ENCODE measurements around the gene BDH1.
"Not testable (repeated sequence)": the region's sequence is repeated elsewhere in the genome, so short reads cannot be mapped to it uniquely, and the experiment has no call there.

Gene BDH1

DNA sequence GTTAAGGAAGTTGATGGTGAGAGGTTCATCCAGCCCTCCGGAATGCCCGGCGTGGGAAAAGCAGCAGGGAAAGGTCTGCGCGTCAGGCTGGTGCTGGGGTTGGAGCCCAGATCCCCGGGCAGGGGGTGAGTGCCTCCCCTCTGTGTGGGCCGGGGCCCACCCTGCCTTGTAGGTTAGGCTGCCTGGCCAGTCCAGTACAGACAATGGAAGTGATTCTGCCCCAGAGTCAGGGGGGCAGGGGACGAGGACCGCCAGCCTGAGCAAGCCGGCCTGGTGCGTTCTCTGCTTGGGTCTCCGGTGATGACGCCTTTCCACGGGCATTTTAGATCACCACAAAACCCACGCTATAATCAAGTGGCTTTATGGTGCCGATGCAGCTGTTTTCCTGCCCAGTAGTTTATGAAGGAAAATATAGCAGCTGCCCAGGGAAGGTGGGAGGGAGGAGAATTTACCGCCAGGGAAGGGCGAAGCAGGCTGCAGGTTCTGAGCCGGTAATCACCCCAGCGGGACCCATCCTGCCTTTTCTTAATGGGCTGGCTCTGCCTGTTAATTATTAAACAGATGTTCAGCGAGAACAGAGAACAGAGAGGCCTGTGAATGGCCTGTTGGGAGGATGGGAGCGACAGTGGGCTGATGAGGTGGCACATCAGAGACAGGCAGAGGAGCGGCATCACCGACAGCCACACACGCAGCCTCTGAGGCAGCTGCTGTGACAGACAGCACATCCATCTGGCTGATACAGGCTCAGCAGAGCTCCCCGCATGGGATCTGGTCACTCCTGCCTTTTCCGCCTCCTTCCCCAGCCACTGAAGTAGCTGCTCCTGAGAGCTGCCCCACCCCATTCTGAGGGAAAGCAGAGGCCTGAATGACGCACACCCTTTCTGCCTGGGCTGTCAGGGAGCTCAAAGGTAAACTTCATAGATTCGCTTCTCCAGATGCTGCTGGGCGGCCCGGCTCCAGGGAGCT is 35.2 kb downstream of the BDH1 start:
- DNase-seq = peak; percentile 99

DNA sequence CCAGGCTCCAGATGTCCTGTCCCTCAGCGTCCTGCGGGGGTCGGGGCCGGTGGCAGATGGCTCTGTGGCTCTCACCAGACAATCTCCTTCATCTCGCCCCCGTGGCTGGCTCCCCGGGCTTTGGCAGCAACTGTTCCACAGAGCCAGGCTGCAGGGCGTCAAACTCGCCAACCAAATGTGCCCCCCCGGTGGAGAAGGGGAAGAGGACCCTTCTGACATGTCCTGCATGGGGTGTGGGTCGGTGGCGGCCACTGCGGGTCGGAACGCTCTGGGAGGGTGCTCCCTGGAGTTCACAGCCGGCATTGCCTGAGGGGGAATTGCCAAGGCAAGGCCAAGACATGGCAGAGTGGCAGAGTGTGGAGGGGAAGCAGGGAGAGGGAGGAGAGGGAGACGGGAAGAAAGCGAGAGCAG is 36.0 kb downstream of the BDH1 start:
- DNase-seq = peak; percentile 54

DNA sequence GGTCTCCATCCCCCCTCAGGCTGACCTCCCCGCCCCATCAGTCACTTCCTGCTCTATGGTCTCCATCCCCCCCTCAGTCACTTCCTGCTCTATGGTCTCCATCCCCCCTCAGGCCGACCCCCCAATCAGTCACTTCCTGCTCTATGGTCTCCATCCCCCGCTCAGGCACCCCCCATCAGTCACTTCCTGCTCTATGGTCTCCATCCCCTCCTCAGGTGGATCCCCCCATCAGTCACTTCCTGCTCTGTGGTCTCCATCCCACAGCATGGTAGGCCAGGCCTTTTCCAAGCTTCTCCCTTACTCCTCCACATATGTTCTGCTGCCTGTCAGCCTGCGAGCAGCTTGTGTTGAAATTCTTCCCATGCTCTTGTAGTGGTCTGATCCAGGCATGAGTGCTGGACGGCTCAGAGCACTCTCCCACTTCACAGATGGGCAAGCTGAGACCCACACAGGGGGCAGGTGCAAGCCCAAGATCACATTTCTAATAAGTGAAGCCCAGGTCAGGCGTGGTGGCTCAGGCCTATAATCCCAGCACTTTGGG is 36.8 kb downstream of the BDH1 start:
- no peak for DNase-seq

DNA sequence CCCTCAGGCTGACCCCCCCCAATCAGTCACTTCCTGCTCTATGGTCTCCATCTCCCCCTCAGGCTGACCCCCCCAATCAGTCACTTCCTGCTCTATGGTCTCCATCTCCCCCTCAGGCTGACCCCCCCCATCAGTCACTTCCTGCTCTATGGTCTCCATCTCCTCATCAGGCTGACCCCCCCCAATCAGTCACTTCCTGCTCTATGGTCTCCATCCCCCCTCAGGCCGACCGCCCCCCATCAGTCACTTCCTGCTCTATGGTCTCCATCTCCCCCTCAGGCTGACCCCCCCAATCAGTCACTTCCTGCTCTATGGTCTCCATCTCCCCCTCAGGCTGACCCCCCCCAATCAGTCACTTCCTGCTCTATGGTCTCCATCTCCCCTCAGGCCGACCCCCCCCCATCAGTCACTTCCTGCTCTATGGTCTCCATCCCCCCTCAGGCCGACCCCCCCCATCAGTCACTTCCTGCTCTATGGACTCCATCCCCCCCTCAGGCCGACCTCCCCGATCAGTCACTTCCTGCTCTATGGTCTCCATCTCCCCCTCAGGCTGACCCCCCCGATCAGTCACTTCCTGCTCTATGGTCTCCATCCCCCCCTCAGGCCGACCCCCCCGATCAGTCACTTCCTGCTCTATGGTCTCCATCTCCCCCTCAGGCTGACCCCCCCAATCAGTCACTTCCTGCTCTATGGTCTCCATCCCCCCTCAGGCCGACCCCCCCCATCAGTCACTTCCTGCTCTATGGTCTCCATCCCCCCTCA is 37.7 kb downstream of the BDH1 start:
- not testable (repeated sequence) for DNase-seq

DNA sequence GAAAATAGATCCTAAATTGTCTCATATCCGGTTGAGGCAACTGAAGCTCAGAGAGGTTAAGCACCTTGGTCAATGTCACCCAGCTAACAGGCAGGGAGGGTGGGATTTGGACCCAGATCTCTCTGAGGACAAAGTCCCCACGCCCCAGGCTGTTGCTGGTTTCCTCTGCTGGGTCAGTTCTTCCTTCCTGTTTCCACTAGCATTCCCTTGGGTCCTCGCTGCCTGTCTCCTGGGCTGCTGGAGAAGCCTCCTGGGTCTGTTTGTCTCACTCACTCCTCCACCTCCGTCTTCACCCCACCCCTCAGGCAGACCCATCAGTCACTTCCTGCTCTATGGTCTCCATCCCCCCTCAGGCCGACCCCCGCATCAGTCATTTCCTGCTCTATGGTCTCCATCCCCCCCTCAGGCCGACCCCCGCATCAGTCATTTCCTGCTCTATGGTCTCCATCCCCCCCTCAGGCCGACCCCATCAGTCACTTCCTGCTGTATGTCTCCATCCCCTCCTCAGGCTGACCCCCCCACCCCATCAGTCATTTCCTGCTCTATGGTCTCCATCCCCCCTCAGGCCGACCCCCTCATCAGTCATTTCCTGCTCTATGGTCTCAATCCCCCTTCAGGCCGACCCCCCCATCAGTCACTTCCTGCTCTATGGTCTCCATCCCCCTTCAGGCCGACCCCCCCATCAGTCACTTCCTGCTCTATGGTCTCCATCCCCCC is 38.7 kb downstream of the BDH1 start:
- DNase-seq = not testable (repeated sequence)

DNA sequence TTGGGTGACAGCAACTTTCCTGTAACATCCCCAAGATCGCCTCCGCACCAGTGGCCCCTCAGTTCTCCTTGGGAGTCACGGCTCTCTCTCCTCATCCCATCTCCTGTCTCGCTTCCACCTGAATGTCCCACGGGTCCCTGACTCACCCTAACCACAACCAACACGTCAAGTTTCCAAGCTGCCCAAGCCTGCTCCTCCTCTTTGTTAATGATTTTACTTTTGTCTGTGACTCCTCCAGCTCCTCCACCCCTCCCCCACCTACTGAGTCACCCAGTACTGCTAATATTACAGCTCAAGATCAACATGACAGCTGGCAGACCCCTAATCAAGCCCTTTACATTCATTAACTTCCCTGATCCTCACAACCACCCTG is 39.3 kb downstream of the BDH1 start:
- peak; percentile 95 for DNase-seq

DNA sequence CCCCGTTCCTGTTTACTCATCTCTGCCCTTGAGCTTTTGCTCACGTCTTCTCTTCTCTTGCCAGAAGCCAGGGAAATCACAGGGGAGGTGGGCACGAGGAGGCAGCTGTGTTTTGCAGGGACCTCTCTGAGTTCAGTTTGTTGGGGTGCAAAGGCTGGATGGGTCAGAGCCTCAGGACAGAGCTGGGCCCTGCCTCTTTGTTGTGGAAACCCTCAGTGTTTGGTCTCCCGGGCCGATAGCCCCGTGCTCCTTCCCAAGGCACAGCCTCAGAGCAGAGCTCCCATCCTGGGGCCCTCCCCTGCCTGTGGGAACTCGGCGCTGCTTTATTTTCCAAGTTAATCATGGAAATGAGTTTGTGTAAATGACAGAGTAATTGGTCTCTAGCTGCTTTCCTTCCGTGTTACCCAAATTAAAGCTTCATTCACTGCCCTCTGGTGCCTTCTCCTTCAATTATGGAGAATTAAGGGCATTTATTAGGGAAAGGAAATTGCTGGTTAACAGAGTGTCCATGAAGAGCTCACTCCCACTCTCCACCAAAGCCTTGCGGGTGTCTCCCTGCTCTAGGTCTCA is 40.9 kb downstream of the BDH1 start:
- DNase-seq = no peak

DNA sequence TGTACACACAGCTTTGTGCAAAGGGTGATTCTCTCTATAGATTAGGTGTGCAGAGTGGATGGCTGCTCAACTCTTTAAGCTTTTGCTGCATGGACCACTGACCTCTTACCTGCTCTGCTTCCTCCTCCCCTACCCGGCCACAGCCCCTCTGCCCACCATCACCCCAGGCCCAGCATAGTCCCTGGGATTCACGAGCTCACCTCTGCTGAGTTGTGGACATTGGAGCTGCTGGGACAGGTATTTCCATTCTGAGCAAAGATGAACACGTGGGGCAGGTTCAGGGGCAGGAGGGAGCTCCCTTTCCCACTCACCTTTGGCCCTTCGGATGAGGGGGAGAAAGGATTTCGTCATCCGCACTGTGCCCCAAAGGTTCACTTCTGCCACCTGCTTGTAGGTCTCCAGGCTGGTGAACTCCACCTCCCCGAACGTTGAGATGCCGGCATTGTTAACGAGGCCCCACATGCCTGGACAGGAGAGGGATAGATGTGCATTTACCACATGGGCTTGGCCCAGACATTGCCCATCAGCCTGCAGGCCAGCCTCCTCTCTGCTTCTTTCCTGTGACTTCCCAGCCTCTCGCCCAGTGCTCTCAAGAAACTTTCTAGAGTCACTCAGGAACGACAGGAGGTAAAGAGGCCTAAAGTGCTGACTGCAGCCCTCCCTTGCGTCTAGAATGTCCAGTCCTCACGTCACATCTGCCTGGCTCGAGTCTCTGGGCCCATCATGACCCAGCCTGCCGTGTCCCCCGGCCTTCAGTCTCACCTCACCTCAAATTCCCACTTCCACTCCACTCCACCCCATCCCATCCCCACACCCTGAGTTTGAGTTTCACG is 41.6 kb downstream of the BDH1 start:
- no peak for DNase-seq

DNA sequence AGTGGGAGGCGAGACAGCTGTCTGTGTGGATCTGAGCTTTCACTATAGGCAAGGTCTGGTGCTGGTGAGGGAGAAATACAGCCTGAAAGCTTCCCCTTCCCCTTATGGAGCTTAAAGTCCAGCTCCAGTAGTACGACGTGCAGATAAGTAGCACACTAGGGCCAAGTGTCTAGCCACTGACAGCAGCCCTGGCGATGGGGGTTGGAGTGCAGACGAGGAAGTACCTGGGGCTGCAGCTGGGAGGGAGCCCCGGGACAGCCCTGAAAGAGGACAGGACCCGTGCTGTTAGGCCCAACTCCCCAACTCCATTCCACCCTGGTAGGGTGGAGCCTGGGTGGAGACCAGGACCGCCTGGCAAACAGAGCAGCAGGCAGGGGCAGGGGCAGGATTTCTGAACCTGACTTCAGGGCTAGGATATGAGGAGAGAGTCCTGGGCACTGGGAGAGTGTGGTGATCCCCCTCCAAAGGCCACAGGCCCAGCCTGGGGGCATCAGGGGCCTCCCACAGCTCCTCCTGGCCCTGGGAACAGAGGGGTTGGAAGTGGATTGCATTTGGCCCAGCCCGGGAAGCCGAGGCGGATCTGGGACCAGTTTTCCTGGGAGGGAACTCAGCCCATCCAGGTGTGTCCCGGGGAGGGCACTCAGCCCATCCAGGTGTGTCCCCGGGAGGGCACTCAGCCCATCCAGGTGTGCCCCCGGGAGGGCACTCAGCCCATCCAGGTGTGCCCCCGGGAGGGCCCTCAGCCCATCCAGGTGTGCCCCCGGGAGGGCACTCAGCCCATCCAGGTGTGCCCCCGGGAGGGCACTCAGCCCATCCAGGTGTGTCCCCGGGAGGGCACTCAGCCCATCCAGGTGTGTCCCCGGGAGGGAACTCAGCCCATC is 42.8 kb downstream of the BDH1 start:
- DNase-seq = no peak

DNA sequence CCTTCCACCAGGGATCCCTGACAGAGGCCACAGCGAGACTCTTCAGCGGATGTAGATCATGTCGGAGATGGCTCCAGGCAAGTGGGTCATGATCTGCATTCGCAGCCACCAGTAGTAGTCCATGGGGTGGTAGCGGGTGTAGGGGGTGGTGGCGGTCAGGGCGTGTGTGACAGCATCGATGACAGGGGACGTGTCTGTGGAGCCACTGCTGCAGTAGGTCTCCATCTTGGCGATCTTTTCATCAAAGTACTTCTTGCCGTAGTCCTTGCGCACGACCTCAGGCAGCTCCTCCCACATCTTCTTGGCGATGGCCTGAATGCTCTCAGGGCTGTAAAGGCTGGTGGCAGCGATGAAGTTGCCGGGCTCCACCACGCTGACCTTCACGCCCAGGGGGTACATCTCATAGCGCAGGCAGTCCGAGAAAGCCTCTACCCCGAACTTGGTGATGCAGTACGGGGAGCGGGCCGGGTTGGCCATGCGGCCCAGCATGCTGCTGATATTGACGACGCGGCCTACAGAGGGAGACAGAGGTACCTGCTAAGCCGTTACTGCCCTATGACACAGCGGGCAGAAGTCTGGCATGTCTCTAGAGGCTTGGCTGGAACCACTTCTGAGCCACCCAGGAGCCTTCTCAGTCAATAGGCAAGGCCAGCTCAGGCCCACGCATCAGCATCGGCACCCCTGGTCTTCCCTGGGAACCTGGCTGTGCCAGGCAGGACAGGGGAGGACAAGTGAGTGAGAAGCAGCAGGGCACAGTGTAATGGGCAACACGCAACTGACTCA is 43.7 kb downstream of the BDH1 start:
- DNase-seq = no peak

DNA sequence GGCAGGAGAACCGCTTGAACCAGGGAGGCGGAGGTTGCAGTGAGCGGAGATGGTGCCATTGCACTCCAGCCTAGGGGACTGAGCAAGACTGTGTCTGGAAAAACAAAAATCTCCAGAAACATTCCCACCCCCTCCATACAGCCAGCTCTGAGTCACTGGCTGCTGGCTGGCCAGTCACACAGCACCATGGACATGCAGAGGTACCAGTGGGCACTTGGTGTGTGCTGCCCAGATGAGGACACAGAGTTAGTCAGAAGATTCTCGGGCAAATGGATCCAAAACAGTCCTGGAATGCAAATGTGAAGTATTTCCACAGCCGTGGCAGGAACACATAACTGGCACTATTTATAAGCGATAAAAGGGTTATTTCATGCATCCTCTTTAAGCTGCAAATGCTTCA is 44.6 kb downstream of the BDH1 start:
- no peak for DNase-seq

DNA sequence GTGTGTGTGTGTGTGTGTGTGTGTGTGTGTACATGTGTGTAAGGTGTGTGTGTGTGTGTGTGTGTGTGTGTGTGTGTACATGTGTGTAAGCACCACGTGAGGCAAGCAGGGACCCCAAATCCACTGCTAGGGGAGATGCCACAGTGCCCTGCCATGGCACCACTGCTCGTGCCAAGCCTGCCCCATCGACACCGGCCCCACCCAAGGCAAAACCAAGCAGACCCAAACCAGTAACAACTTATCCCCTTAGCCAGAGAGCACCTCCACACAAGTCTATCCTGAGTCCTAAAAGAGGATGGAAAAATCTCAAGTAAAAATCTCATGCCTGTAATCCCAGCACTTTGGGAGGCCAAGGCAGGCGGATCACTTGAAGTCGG is 45.1 kb downstream of the BDH1 start:
- no peak for DNase-seq

DNA sequence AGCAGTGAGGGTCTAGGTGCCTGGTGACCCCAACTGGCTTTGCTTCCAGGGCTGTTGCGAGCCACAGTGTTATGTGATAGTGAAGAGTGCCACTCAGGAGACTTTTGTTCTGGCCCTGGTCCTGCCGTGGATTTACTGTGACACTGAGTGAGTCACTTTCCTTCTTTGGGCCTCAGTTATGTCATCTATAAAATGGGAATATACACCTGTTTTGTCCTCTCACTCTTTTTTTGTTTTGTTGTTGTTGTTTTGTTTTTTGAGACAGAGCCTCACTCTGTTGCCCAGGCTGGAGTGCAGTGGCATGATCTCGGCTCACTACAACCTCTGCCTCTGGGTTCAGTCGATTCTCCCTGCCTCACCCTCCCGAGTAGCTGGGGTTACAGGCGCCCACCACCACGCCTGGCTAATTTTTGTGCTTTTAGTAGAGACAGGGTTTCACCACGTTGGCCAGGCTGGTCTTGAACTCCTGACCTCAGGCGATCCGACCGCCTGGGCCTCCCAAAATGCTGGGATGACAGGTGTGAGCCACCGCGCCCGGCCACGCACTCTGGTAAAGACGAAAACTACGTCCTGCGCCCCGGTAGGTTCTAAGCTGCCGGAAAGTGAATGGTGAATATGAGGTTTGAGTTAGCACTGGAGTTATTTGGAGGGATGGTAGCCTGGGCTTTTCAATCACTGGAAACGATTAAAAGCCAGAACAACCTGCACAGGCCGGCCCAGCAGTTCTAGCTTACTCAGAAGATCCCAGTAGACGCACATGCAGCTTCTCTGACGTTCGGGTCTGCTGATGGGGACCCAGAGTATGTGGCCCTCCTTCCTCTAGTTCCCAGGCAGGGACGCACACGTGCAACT is 46.6 kb downstream of the BDH1 start:
- DNase-seq = no peak

DNA sequence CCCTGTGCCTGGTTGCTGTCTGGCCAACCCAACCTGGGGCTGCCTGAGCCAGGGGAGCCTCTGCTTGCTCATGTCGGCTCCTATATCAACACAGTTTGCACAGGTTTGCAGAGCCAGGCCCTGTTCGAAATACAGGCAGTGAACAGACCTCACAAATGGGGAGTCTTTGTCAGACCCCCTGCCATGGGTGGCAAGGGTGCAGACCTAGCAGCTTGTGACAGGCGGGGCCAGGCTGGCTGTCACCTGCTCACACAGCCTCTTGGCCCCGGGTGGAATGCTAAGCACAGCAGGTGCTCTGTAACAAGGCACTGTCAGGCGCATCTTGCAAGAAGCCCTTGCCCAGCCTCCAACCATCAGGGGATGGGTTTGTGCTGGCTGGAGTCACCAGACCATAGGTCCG is 47.3 kb downstream of the BDH1 start:
- peak; percentile 54 for DNase-seq

DNA sequence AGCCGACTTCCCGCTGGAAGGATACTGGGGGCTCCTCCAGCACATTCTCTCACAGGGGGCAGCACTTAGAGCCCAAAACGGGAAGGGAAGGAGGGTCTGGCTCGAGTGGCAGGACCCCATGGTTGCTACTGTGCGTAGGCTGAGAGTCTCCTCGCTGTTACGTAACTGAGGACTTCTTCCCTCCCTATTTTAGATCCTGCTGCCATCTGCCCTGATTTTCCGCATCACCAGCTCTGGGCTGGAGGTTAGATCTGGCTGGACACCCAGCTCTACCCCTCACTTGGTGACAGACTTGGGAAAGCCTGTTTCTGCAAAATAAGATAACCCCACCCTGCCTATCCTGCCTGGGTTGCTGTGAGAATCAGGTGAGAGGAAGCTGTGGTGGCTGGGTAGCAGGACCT is 47.7 kb downstream of the BDH1 start:
- DNase-seq = peak; percentile 70

DNA sequence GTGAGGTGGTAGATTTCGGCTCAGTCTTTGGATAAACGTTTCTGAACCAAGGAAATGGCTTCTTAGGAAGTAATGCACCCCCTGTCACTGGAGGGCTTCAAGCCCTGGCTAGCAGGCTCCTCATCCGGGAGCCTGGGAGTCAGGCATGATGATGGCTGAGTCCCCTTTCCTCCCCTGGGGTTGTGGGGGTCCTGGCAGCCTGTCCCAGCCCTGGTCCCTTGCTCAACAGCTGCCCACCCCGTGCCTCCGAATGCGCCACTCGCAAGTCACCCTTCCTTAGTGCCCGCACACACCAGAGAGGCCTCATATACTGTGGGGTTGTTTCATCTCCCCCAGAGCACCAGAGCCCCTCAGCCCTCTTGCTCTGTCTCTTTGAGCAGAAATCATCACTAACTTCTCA is 48.2 kb downstream of the BDH1 start:
- DNase-seq = no peak

DNA sequence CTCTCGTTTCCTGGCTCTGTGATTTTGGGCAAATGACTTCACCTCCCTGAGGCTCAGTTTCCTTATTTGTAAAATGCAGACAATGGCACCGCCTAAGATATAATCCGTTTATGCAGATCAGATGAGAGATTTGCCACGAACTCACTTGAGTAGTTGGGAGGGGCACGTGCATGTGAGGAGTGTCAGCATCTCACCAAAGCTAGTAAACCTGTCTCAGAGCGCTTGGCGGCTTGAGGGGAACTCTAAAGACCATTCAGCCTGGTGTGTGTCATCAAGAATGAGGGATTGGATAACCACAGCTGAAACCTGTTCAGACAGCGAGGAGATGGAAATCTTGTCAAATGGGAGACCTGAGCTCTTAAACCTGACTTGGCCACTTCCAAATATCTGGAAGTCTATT is 48.7 kb downstream of the BDH1 start:
- DNase-seq = peak; percentile 88

DNA sequence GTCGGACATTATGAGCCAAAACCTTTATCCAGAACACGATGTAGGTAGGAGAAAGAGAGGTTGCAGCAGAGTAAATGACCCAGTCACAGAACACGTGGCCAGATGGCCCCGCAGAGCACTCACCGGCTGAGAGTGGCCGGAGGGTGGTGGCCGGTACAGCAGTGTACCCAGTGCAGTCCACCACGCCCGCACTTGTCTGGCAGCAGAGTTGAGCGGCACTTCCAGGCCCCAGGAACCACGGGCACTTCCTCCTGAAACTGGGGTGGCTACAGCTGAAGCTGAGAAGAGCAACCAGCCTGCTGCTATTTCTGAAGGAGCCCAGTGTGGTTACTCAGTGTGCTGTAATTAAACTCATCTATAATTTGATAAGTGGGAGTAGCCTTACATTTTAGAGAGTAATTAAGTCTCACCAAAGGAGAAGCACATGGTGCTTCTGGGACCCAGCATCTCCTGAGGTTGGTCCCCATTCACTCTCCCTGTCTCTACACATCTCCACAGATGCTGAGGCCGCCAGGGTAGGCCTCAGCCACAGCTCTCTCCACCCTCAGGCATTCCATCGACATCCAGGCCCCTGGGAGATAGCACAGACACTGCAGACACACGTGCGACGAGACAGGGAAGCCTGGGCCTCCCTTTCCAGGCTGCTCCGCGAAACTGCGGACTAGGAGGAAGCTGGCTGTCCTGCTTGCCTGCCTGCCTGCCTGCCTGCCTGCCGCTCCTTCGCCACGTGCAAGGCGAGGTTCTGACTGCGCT is 49.8 kb downstream of the BDH1 start:
- DNase-seq = no peak
